SK-N-SH (cell line): ENCODE data around the gene TRIM51. TPM values are rescaled to one million over a fixed set of nuclear protein-coding genes. Genes with fewer than 3 reads are reported as not detected.

Experiments
- CTCF ChIA-PET: fragments of 300-600, 350-600 bp; formaldehyde crosslinking; extraction: SDS; loops from one replicate; lab custom pipeline; 2021; lab: Yijun Ruan, JAX
- POLR2A ChIA-PET: fragments of 350-600 bp; sonication (Branson Sonifier 250); formaldehyde crosslinking; extraction: SDS; loops from one replicate; lab custom pipeline; 2020; ENCODE audit warnings: antibody characterized with exemption, inconsistent platforms; lab: Yijun Ruan, JAX
- DNase-seq: peaks from one replicate; pipeline ENCODE4 v3.0.0; 2012
- H2AFZ ChIP-seq: fragments of 200-600 bp; sonication (generic); 2 replicates; pipeline ENCODE4 v1.8.1; 2016; ENCODE audit warnings: antibody characterized with exemption, mild to moderate bottlenecking, low read depth
- H3F3A ChIP-seq: fragments of 200-600 bp; sonication (generic); replicated peaks from 2 replicates; pipeline ENCODE3; 2016; ENCODE audit warnings: antibody characterized with exemption, mild to moderate bottlenecking; ENCODE audit not compliant: insufficient read depth
- H3K27ac ChIP-seq, 2 experiments: fragments of 200-500 bp in 1 of 2; fragments of 200-600 bp in 1 of 2; sonication (Bioruptor generic) in 1 of 2; sonication (generic), shearing (Covaris generic) in 1 of 2; 2 replicates each; pipeline versions ENCODE4 v1.5.1 to v1.6.1; 2014 to 2016; ENCODE audit warnings: low read depth in 2 of 2, inconsistent platforms in 1 of 2, low read length in 1 of 2, mild to moderate bottlenecking in 1 of 2, mixed read lengths in 1 of 2
- H3K27me3 ChIP-seq: fragments of 200-600 bp; sonication (generic), shearing (Covaris generic); 2 replicates; pipeline ENCODE4 v1.6.1; 2016; ENCODE audit warnings: mixed run types; ENCODE audit not compliant: insufficient read depth
- H3K36me3 ChIP-seq, 2 experiments: fragments of 200-500 bp in 1 of 2; fragments of 200-600 bp in 1 of 2; sonication (Bioruptor generic) in 1 of 2; sonication (generic) in 1 of 2; replicated peaks in 1 of 2; 2 replicates each; pipeline versions ENCODE3 to v1.5.1; 2014 to 2016; ENCODE audit warnings: low read length in 1 of 2, mild to moderate bottlenecking in 1 of 2; ENCODE audit not compliant: insufficient read depth in 2 of 2, control insufficient read depth in 1 of 2
- H3K4me1 ChIP-seq, 2 experiments: fragments of 200-500 bp in 1 of 2; fragments of 200-600 bp in 1 of 2; sonication (Bioruptor generic) in 1 of 2; sonication (generic), shearing (Covaris generic) in 1 of 2; 2 replicates each; pipeline versions ENCODE4 v1.5.1 to v1.6.1; 2014 to 2016; ENCODE audit warnings: low read depth in 1 of 2, low read length in 1 of 2, mixed run types in 1 of 2; ENCODE audit not compliant: insufficient read depth in 2 of 2, control insufficient read depth in 1 of 2
- H3K4me2 ChIP-seq: fragments of 200-600 bp; sonication (generic), shearing (Covaris generic); 2 replicates; pipeline ENCODE4 v1.6.1; 2017; ENCODE audit warnings: mixed run types
- H3K4me3 ChIP-seq, 2 experiments: fragments of 200-500 bp in 1 of 2; fragments of 200-600 bp in 1 of 2; sonication (Bioruptor generic) in 1 of 2; sonication (generic), shearing (Covaris generic) in 1 of 2; 2 replicates each; pipeline versions ENCODE4 v1.5.1 to v1.8.1; 2014 to 2016; ENCODE audit warnings: low read depth in 2 of 2, inconsistent platforms in 1 of 2, low read length in 1 of 2, mild to moderate bottlenecking in 1 of 2, mixed read lengths in 1 of 2, moderate library complexity in 1 of 2
- H3K79me2 ChIP-seq: fragments of 200-600 bp; sonication (generic); 2 replicates; pipeline ENCODE4 v1.8.1; 2017; ENCODE audit warnings: mild to moderate bottlenecking; ENCODE audit not compliant: insufficient read depth
- H3K9ac ChIP-seq: fragments of 200-600 bp; sonication (generic); 2 replicates; pipeline ENCODE4 v1.6.1; 2017; ENCODE audit warnings: mixed run types
- H3K9me2 ChIP-seq: fragments of 200-600 bp; sonication (generic); 2 replicates; pipeline ENCODE4 v1.6.1; 2017; ENCODE audit warnings: mixed run types
- H3K9me3 ChIP-seq: fragments of 200-600 bp; sonication (generic); 2 replicates; pipeline ENCODE4 v1.6.1; 2017; ENCODE audit warnings: mixed run types, mild to moderate bottlenecking, moderate library complexity
- H4K20me1 ChIP-seq: fragments of 200-600 bp; sonication (generic); 2 replicates; pipeline ENCODE4 v1.6.1; 2017; ENCODE audit warnings: mild to moderate bottlenecking, mixed run types; ENCODE audit not compliant: insufficient read depth
- CHD2 ChIP-seq: fragments of 150-350 bp; IDR thresholded peaks from 2 replicates; pipeline ENCODE4 v1.6.1; 2018; ENCODE audit warnings: low read length; ENCODE audit not compliant: partially characterized antibody
- ELF1 ChIP-seq: IDR thresholded peaks from 2 replicates; pipeline ENCODE4 v1.4.0; 2012
- EP300 ChIP-seq, 2 experiments: IDR thresholded peaks; 2 replicates each; pipeline versions ENCODE4 v1.4.0 to v1.6.1; 2012; ENCODE audit warnings: borderline replicate concordance in 1 of 2, low read depth in 1 of 2, low read length in 1 of 2
- FOSL2 ChIP-seq: IDR thresholded peaks from 2 replicates; pipeline ENCODE4 v1.4.0; 2012; ENCODE audit warnings: low read depth, mild to moderate bottlenecking, moderate library complexity, borderline replicate concordance
- GATA2 ChIP-seq: sonication (generic); formaldehyde crosslinking; IDR thresholded peaks from 2 replicates; pipeline ENCODE4 v1.5.0; 2020; ENCODE audit warnings: mild to moderate bottlenecking, missing genetic modification reagents
- JUND ChIP-seq: IDR thresholded peaks from 2 replicates; pipeline ENCODE4 v1.4.0; 2012
- MAX ChIP-seq: IDR thresholded peaks from 2 replicates; pipeline ENCODE4 v1.4.0; 2012; ENCODE audit warnings: low read depth
- MEF2A ChIP-seq: IDR thresholded peaks from 2 replicates; pipeline ENCODE4 v1.4.0; 2012; ENCODE audit warnings: low read depth, borderline replicate concordance
- NFIC ChIP-seq: IDR thresholded peaks from 2 replicates; pipeline ENCODE4 v1.4.0; 2012; ENCODE audit warnings: borderline replicate concordance
- NRF1 ChIP-seq: IDR thresholded peaks from 2 replicates; pipeline ENCODE4 v1.6.1; 2012; ENCODE audit warnings: low read depth, mild to moderate bottlenecking, low read length
- PBX3 ChIP-seq: IDR thresholded peaks from 2 replicates; pipeline ENCODE4; 2012
- POLR2AphosphoS5 ChIP-seq: IDR thresholded peaks from 2 replicates; pipeline ENCODE4 v1.6.1; 2012; ENCODE audit warnings: low read depth, low read length
- RAD21 ChIP-seq: IDR thresholded peaks from 2 replicates; pipeline ENCODE4 v1.6.1; 2012; ENCODE audit warnings: mild to moderate bottlenecking, low read length
- SIN3A ChIP-seq: IDR thresholded peaks from 2 replicates; pipeline ENCODE4 v1.6.1; 2012; ENCODE audit warnings: low read depth, mild to moderate bottlenecking, low read length, moderate library complexity, borderline replicate concordance
- SMC3 ChIP-seq: IDR thresholded peaks from 2 replicates; pipeline ENCODE4 v1.6.1; 2012; ENCODE audit warnings: low read depth, low read length, improper control_type of control experiment
- TCF12 ChIP-seq: IDR thresholded peaks from 2 replicates; pipeline ENCODE4 v1.4.0; 2012
- TEAD4 ChIP-seq: IDR thresholded peaks from 2 replicates; pipeline ENCODE4 v1.4.0; 2012; ENCODE audit warnings: mild to moderate bottlenecking, borderline replicate concordance; ENCODE audit not compliant: insufficient read depth
- ZBTB33 ChIP-seq: IDR thresholded peaks from 2 replicates; pipeline ENCODE4 v1.4.0; 2012; ENCODE audit warnings: low read depth, borderline replicate concordance
- WGBS: methylation state at CpG from one replicate; pipeline ENCODE4 v1.1.6; 2017; ENCODE audit warnings: low lambda C conversion rate; 5-methylcytosine and 5-hydroxymethylcytosine counted together
- polyA plus RNA-seq, 3 experiments: library from polyadenylated mRNA; depleted of rRNA; stranded (reverse); fragments of >200 nt; gene quantifications; 2 replicates each; pipeline ENCODE4 v1.2.3, GENCODE V29; 2012
- TF ChIP-seq, protein P1 (sequence below): IDR thresholded peaks from 2 replicates; pipeline ENCODE4 v1.4.0; 2012; ENCODE audit warnings: low read depth, borderline replicate concordance
- TF ChIP-seq, protein P2 (sequence below): fragments of 200-600 bp; sonication (generic); IDR thresholded peaks from 2 replicates; pipeline ENCODE4 v1.6.1; 2017; ENCODE audit warnings: antibody characterized with exemption, mild to moderate bottlenecking, moderate library complexity

TRIM51 gene
- polyA plus RNA-seq, 1 of the 3 experiments (the other 2 are of a cell fraction): not detected

DNA sequence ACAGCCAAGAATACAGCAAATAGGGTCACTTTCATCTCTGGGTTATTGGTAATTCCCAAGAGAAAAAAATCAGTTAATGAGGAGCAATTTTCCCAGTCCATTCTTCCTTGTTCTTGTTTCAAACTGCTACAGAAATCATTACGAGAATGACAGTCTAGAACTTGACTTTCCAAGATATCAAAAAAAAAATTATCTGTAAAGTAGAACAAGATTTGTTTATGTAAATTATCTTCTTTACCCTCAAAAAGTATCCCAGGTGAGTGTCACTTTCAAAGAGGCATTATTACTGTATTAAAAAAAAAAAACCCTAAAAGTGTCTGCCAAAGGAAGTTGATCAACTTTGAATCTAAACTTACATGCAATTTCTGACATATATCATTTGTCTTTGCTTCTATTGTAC is 31.4 kb downstream of the TRIM51 start, which contains the start of gene OR5W2:
Gene OR5W2 (minus strand): TSS at position 101 of the 400 bp plus-strand sequence. CDS start 0 bp downstream, at position 101.
- no peak for DNase-seq
- H3K27ac ChIP-seq: no peak within 1 kb of the TSS
- H3K36me3 ChIP-seq: no peaks in the 10 kb centered on the region
- POLR2A ChIA-PET: no interaction called here
- no peak within 1 kb of the TSS for H3K9ac ChIP-seq
- no peaks in the 10 kb centered on the region for H3F3A ChIP-seq
- no peaks in the 10 kb centered on the region for H4K20me1 ChIP-seq
- no peaks in the 10 kb centered on the region for H3K9me3 ChIP-seq
- no peaks in the 10 kb centered on the region for H3K79me2 ChIP-seq
- no peaks in the 10 kb centered on the region for H3K4me1 ChIP-seq
- no peak within 1 kb of the TSS for H3K4me2 ChIP-seq
- no peaks in the 10 kb centered on the region for H3K27me3 ChIP-seq
- CTCF ChIA-PET: no interaction called here
- TF ChIP-seq, protein P1, sequence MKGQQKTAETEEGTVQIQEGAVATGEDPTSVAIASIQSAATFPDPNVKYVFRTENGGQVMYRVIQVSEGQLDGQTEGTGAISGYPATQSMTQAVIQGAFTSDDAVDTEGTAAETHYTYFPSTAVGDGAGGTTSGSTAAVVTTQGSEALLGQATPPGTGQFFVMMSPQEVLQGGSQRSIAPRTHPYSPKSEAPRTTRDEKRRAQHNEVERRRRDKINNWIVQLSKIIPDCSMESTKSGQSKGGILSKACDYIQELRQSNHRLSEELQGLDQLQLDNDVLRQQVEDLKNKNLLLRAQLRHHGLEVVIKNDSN: no peak
- TF ChIP-seq, protein P2, sequence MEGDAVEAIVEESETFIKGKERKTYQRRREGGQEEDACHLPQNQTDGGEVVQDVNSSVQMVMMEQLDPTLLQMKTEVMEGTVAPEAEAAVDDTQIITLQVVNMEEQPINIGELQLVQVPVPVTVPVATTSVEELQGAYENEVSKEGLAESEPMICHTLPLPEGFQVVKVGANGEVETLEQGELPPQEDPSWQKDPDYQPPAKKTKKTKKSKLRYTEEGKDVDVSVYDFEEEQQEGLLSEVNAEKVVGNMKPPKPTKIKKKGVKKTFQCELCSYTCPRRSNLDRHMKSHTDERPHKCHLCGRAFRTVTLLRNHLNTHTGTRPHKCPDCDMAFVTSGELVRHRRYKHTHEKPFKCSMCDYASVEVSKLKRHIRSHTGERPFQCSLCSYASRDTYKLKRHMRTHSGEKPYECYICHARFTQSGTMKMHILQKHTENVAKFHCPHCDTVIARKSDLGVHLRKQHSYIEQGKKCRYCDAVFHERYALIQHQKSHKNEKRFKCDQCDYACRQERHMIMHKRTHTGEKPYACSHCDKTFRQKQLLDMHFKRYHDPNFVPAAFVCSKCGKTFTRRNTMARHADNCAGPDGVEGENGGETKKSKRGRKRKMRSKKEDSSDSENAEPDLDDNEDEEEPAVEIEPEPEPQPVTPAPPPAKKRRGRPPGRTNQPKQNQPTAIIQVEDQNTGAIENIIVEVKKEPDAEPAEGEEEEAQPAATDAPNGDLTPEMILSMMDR: no peak
- TF ChIP-seq ELF1: no peak
- no peak for TF ChIP-seq TCF12
- TF ChIP-seq GATA2 (CRISPR knock-in tag): no peak
- TF ChIP-seq ZBTB33: no peak
- no peak for TF ChIP-seq MAX
- TF ChIP-seq, all 33 proteins: peak for 0
- H2AFZ ChIP-seq: no peak within 1 kb of the TSS
- no peak within 1 kb of the TSS for H3K4me3 ChIP-seq
- WGBS: 0% methylated on average over 1 of the region's 1 CpG
- no peaks in the 10 kb centered on the region for H3K9me2 ChIP-seq

GRCh38 chr11:55920537-55920936 is 37.4 kb downstream of the TRIM51 start:
- Histone ChIP-seq H3F3A (no peaks in the 10 kb centered on the region), H4K20me1 (no peaks in the 10 kb centered on the region), H3K9ac (no peak overlapping the region), H3K4me2 (no peak overlapping the region), H3K27me3 (no peaks in the 10 kb centered on the region), H3K9me2 (no peaks in the 10 kb centered on the region), H3K4me3 (no peak overlapping the region), H2AFZ (no peak overlapping the region), H3K4me1 (no peaks in the 10 kb centered on the region), H3K9me3 (no peaks in the 10 kb centered on the region), H3K36me3 (no peaks in the 10 kb centered on the region)
- ChIA-PET CTCF (no interaction called here), POLR2A (no interaction called here)
- WGBS: 0% methylated on average over 2 of the region's 5 CpGs
- TF ChIP-seq EP300 (IDR thresholded peaks at IDR 0.05; ENCODE audit: borderline replicate concordance in 1 of 2, low read depth in 1 of 2, low read length in 1 of 2) (no peak), MEF2A (no peak), SIN3A (no peak), NFIC (no peak), POLR2AphosphoS5 (no peak), RAD21 (no peak), JUND (no peak), GATA2 (CRISPR knock-in tag) (no peak), TEAD4 (no peak), CHD2 (no peak), NRF1 (no peak), SMC3 (no peak), FOSL2 (no peak), PBX3 (no peak), ZBTB33 (no peak)
- TF ChIP-seq, protein P1: no peak
- TF ChIP-seq, all 33 proteins: peak for 0
- no peak for DNase-seq
- H3K27ac ChIP-seq: no peak overlapping the region
- no peaks in the 10 kb centered on the region for H3K79me2 ChIP-seq
